D721Med (cell line): ENCODE data around the gene SEBOX.

Experiments used
- DNase-seq: peaks from one replicate; pipeline ENCODE4 v3.0.0; 2011; ENCODE audit warnings: low spot score; ENCODE audit not compliant: insufficient read length
- FAIRE-seq: peaks from 2 replicates; lab custom pipeline; 2011; peaks lifted over from hg19 to GRCh38; lab: Jason Lieb, UNC
- TF ChIP-seq, protein P1 (sequence below): IDR thresholded peaks from 2 replicates; pipeline ENCODE4 v1.5.1; 2012; ENCODE audit warnings: mild to moderate bottlenecking, control low read depth; ENCODE audit not compliant: insufficient read depth; ENCODE audit errors: missing control alignments

The SEBOX gene

DNA sequence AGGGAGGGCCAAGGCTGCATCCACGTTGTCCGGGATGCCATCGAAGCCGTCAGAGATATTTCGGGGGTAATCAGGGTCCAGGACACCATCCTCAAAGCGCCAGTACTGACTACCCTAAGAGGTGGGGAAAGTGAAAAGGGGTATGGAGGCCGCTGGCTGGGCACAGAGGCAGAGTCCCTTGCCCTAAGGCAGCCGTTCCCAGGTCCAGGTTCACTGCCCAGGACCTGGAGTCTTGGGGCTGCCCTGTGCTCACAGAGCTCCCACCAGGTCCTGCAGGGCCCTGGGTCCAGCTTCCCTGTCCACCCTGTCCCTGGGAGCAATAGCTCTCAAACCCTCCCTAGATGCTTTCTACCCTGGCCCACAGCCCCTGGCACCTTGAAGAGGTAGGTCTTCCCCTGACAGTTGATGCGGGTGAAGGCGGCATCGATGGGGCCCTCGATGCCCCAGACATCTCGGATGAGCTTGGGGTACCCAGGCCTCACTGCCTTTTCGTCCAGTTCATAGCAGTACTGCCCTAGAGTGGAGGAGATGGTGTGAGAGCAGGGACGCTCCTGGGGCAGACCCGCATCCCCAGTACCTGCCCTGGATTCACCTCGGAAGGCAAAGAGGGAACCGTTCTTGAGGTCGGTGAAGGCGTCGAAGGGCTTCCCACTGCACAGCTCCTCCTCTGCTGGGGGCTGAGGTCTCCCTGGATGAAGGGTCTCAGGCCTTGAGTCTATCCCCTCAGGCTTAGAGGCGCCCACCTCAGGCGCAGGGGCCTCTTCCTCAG, 4.1 kb upstream of the SEBOX start:
- no peak for DNase-seq
- TF ChIP-seq, protein P1, sequence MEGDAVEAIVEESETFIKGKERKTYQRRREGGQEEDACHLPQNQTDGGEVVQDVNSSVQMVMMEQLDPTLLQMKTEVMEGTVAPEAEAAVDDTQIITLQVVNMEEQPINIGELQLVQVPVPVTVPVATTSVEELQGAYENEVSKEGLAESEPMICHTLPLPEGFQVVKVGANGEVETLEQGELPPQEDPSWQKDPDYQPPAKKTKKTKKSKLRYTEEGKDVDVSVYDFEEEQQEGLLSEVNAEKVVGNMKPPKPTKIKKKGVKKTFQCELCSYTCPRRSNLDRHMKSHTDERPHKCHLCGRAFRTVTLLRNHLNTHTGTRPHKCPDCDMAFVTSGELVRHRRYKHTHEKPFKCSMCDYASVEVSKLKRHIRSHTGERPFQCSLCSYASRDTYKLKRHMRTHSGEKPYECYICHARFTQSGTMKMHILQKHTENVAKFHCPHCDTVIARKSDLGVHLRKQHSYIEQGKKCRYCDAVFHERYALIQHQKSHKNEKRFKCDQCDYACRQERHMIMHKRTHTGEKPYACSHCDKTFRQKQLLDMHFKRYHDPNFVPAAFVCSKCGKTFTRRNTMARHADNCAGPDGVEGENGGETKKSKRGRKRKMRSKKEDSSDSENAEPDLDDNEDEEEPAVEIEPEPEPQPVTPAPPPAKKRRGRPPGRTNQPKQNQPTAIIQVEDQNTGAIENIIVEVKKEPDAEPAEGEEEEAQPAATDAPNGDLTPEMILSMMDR = no peak

DNA sequence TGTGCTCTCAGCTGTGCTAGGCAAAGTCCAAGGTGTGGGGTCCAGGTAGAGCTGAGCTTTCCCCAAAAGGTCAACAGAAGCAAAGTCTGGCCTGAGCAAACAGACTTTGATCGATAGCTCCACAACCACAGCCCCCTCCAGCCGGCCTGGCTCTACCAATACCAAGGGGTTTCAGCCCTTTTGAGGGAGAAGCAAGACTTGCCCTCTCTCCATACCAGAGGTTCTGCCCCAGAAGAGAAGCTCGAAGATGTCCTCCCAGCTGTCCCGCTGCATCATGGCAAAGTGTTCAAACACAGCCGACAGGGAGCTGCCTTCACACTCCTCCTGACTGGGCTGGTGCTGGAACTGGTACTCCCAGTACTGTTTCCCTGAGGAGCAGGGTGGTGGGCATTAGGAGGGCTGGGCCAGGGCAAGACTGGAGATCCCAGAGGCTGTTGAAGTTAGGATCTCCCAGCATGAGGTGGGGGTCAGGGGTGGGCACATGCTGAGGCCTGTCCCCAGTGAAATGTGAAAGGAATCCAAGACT, 3.4 kb upstream of the SEBOX start:
- no peak for FAIRE-seq

More for the DNA sequence above, 4.1 kb upstream of the SEBOX start:
- no peak for FAIRE-seq

DNA sequence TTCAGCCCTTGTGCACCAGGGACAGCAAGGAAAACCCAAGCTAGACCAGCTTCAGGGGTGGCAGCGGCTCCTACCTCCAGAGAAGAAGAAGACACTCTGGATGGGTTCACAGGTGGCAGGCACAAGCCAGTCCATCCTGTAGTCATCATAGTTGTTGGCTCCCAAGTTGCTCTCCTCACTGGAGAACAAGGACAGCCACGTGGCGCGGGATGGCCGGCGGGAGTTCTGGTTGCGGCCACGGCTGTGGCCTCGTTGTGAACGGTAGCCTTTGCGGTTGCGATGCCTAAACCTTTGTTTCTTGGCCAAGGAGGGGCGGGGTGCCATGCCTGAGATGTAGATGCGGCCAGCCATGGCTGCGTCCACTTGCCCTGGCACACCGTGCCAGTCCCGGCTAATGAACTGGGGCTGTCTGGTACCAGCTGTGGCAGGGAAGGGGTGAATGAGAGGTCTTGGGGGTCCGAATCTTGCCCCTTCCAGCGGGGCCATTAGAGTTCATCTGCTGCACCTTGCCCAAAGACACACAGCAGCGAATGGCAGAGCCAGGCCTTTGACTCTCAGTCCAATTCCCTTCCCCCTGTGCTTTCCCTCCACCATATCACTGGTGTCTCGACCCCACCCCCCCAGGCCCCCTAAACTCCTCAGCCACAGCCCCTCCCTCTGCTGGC, 2.8 kb upstream of the SEBOX start:
- TF ChIP-seq, protein P1 = no peak
- FAIRE-seq (no peak), DNase-seq (no peak)

More for the DNA sequence above, 3.4 kb upstream of the SEBOX start:
- TF ChIP-seq, protein P1 = no peak
- no peak for DNase-seq

DNA sequence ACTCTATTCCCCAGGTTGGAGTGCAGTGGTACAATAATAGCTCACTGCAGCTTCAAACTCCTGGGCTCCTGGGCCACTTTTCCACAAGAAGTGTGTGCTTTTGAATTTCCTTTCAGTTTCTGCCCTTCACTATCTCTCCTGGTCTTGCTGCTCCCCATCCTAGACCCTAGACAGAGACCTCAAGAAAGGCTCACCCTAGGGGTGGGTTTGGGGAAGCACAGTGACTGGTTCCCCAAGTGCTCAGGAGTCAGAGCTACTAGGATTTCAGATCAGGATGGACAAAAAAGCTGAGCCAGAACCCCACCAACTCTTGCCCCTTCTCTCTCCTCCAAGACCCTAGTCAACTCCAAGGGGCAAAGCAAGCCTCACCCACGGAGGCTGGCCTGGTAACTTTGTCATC, 1.6 kb upstream of the SEBOX start:
- TF ChIP-seq, protein P1 = no peak

DNA sequence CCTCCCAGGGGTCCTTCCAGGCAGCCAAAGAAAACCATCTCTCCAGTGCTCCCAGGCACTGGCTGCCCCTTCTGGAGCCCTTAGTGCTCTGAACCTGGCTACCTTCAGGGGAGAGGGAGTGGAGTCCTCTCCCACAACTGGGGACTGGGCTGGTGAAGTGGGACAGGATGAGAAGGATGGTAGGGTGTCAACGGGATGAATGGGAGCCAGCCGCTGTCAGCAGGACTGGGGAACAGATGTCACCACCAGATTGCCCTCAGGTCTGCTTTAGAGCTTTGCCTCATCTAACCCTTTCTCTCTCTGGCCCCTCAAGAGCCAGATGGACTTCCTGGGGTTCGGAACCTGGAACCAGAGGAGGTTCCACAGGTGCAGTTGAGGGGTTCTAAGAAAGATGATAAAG, 488 bp upstream of the SEBOX start:
- no peak for FAIRE-seq
- DNase-seq = no peak
- TF ChIP-seq, protein P1 = no peak

More for the DNA sequence above, 1.6 kb upstream of the SEBOX start:
- DNase-seq = no peak
- no peak for FAIRE-seq

DNA sequence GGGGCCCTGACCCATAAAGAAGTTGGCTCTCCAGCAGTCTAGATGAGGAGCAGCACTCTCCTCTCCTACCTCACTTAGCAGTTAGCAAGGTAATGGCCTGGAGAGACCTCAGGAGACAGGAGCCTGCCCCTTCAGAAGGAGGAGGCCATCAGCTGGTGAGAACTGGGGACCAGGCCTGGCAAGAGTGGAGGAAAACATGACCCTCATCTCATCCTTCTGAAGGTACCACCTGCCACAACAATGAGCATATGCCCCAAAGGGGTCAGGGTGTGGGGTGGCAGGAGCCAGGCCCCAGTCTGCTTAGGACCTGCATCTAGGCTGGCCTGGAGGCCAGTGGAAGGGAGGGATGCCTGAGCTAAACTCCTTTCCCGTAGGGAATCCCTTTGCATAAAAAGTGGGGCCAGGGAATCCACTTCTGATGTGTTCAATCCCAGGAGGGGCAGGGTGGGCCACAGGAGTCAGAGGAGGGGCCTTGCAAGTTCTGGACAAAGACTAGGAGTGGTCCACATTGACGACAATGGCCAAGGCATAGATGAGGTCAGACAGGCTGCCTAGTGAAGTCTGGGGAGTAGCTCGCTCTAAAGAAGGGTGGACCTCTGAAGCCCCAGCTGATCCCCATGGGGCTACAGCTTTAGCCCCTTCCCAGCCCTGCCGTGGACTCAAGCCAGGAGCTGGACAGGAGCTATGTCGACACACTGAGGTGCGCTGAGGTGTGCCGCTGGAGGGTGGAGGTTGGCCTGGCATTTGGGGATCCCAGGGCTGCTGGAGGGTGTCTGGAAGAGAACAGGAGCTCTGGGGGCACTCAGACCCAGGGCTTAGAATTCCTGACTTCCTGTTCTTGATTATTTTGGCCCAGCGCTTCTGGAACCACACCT, 986 bp downstream of the SEBOX start:
- FAIRE-seq (no peak), DNase-seq (no peak)
- TF ChIP-seq, protein P1 = no peak
